ENCODE data around the gene MANSC4. TPM values are rescaled to one million over a fixed set of nuclear protein-coding genes. Genes with fewer than 3 reads are reported as not detected.

The MANSC4 gene
- total RNA-seq, 4 donors from 2014 or later: not detected

GRCh38 chr12:27818401-27818918 is 38.4 kb upstream of the MANSC4 start:
- 46 to 51% methylated on average over 6 of the region's 7 CpGs for WGBS, 2 donors (ENCODE audit: low coverage in 1 of 2)
- Histone ChIP-seq H3K27me3 (no peaks in the 10 kb centered on the region), H3K4me1 (peaks cover 0 to 10% (median 2%) of the 10 kb centered on the region in 3 donors), H3K4me3 (no peak overlapping the region), H3K36me3 (no peaks in the 10 kb centered on the region), H3K27ac (peak overlapping the region in 2 of 4 donors; percentile 11 to 49), H3K9me3 (no peaks in the 10 kb centered on the region)
- peak; percentile 25 for ATAC-seq
- TF ChIP-seq CTCF (IDR thresholded peaks at IDR 0.05) (no peak), EP300 (IDR thresholded peaks at IDR 0.05) (no peak), POLR2AphosphoS5 (IDR thresholded peaks at IDR 0.05) (peak; percentile 57), POLR2A (IDR thresholded peaks at IDR 0.05) (no peak)

- no peak for ATAC-seq
- Histone ChIP-seq H3K27me3 (no peaks in the 10 kb centered on the region), H3K36me3 (no peaks in the 10 kb centered on the region), H3K4me1 (peaks cover 0 to 10% (median 2%) of the 10 kb centered on the region in 3 donors), H3K4me3 (no peak overlapping the region), H3K9me3 (no peaks in the 10 kb centered on the region), H3K27ac (peak overlapping the region in 1 of 4 donors; percentile 49)
- WGBS, 2 donors (ENCODE audit: low coverage in 1 of 2): 17 to 76% methylated on average over 1 to 4 of the region's 4 CpGs
- TF ChIP-seq POLR2AphosphoS5 (IDR thresholded peaks at IDR 0.05): no peak
- TF ChIP-seq POLR2A (IDR thresholded peaks at IDR 0.05): no peak
- TF ChIP-seq EP300 (IDR thresholded peaks at IDR 0.05): no peak
- TF ChIP-seq CTCF (IDR thresholded peaks at IDR 0.05): no peak
Measured at GRCh38 chr12:27817766-27818165, 37.7 kb upstream of the MANSC4 start.

GRCh38 chr12:27814851-27815591 is 35.0 kb upstream of the MANSC4 start:
- ATAC-seq: no peak
- Histone ChIP-seq H3K36me3 (no peaks in the 10 kb centered on the region), H3K4me1 (peaks cover 0 to 11% (median 0%) of the 10 kb centered on the region in 3 donors), H3K9me3 (no peaks in the 10 kb centered on the region), H3K27me3 (no peaks in the 10 kb centered on the region), H3K27ac (no peak overlapping the region), H3K4me3 (no peak overlapping the region)
- TF ChIP-seq EP300 (IDR thresholded peaks at IDR 0.05): no peak
- no peak for TF ChIP-seq POLR2AphosphoS5 (IDR thresholded peaks at IDR 0.05)
- no peak for TF ChIP-seq POLR2A (IDR thresholded peaks at IDR 0.05)
- TF ChIP-seq CTCF (IDR thresholded peaks at IDR 0.05): no peak
- WGBS, 2 donors (ENCODE audit: low coverage in 1 of 2): 41 to 56% methylated on average over 3 of the region's 3 CpGs

GRCh38 chr12:27814411-27814810 is 34.4 kb upstream of the MANSC4 start:
- 44 to 71% methylated on average over 2 of the region's 2 CpGs for WGBS, 2 donors (ENCODE audit: low coverage in 1 of 2)
- no peak for ATAC-seq
- TF ChIP-seq POLR2AphosphoS5 (IDR thresholded peaks at IDR 0.05) (no peak), CTCF (IDR thresholded peaks at IDR 0.05) (no peak), EP300 (IDR thresholded peaks at IDR 0.05) (no peak), POLR2A (IDR thresholded peaks at IDR 0.05) (no peak)
- Histone ChIP-seq H3K4me3 (no peak overlapping the region), H3K27me3 (no peaks in the 10 kb centered on the region), H3K9me3 (no peaks in the 10 kb centered on the region), H3K27ac (no peak overlapping the region), H3K36me3 (no peaks in the 10 kb centered on the region), H3K4me1 (peaks cover 0 to 11% (median 0%) of the 10 kb centered on the region in 3 donors)

- Histone ChIP-seq H3K27me3 (no peaks in the 10 kb centered on the region), H3K9me3 (no peaks in the 10 kb centered on the region), H3K27ac (no peak overlapping the region), H3K4me1 (peaks cover 0 to 11% (median 0%) of the 10 kb centered on the region in 3 donors), H3K36me3 (no peaks in the 10 kb centered on the region), H3K4me3 (no peak overlapping the region)
- no peak for TF ChIP-seq POLR2AphosphoS5 (IDR thresholded peaks at IDR 0.05)
- no peak for TF ChIP-seq EP300 (IDR thresholded peaks at IDR 0.05)
- TF ChIP-seq POLR2A (IDR thresholded peaks at IDR 0.05): no peak
- TF ChIP-seq CTCF (IDR thresholded peaks at IDR 0.05): no peak
- no peak for ATAC-seq
- 77 to 83% methylated on average over 6 of the region's 6 CpGs for WGBS, 2 donors (ENCODE audit: low coverage in 1 of 2)
Measured at GRCh38 chr12:27812502-27812901, 32.5 kb upstream of the MANSC4 start.
